Neural cell (in vitro differentiated cells): ENCODE data around the gene VGF.

Source experiments
- EZH2 ChIP-seq: fragments of 200-600, 300-800 bp; shearing (Covaris generic), sonication (generic); IDR thresholded peaks from 2 replicates; pipeline ENCODE4 v1.6.1; 2014; ENCODE audit warnings: antibody characterized with exemption, low read length, borderline replicate concordance, mild to moderate bottlenecking; ENCODE audit not compliant: insufficient read depth, poor library complexity, severe bottlenecking
- POLR2AphosphoS5 ChIP-seq: IDR thresholded peaks from 2 replicates; pipeline ENCODE4 v1.6.1; 2012
- TAF1 ChIP-seq: IDR thresholded peaks from 2 replicates; pipeline ENCODE4 v1.6.1; 2012; ENCODE audit warnings: low read depth
- TF ChIP-seq, protein P1 (sequence below): fragments of 450-650 bp; IDR thresholded peaks from 2 replicates; pipeline ENCODE4 v1.5.1; 2014; ENCODE audit warnings: antibody characterized with exemption, mild to moderate bottlenecking, moderate library complexity; ENCODE audit not compliant: poor library complexity, severe bottlenecking

DNA sequence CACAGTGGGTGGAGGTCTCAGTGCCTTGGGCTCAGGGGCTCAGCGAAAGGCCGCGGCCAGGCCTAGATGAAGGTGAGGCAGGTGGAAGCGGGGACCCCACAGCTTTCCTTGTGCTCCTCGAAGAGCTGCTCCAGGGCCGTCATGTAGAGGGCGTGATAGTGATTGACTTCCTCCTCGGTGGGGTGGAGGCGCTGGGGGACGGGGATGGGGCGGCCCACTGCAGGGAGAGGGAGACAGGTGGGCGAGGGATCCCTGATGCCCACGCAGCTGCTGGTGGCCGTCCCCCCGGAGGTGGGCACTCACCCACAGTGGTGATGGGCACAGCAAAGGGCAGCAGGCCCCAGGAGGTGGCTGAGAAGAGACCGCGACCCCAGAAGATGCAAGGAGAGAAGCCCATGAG, 30.5 kb upstream of the VGF start:
- TF ChIP-seq, protein P1, sequence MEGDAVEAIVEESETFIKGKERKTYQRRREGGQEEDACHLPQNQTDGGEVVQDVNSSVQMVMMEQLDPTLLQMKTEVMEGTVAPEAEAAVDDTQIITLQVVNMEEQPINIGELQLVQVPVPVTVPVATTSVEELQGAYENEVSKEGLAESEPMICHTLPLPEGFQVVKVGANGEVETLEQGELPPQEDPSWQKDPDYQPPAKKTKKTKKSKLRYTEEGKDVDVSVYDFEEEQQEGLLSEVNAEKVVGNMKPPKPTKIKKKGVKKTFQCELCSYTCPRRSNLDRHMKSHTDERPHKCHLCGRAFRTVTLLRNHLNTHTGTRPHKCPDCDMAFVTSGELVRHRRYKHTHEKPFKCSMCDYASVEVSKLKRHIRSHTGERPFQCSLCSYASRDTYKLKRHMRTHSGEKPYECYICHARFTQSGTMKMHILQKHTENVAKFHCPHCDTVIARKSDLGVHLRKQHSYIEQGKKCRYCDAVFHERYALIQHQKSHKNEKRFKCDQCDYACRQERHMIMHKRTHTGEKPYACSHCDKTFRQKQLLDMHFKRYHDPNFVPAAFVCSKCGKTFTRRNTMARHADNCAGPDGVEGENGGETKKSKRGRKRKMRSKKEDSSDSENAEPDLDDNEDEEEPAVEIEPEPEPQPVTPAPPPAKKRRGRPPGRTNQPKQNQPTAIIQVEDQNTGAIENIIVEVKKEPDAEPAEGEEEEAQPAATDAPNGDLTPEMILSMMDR = no peak
- no peak for TF ChIP-seq TAF1
- TF ChIP-seq EZH2 = no peak
- TF ChIP-seq POLR2AphosphoS5 = no peak
